Neutrophil (primary cell): Measurements from ENCODE around the gene PTPRJ.

Experiments
- H3K27ac ChIP-seq: fragments of 200-600 bp; sonication (generic); 2 replicates; pipeline ENCODE4 v1.5.1; 2016; ENCODE audit warnings: mild to moderate bottlenecking, moderate library complexity
- H3K27me3 ChIP-seq: fragments of 200-600 bp; sonication (generic); 2 replicates; pipeline ENCODE4 v1.6.0; 2016; ENCODE audit warnings: mild to moderate bottlenecking
- H3K36me3 ChIP-seq: fragments of 200-600 bp; sonication (generic); 2 replicates; pipeline ENCODE4 v1.5.1; 2017
- H3K4me1 ChIP-seq, 2 experiments: fragments of 200-600 bp in 1 of 2; sonication (generic) in 1 of 2; 1 replicate in 1 of 2; 2 replicates in 1 of 2; pipeline versions ENCODE4 v1.5.1 to v1.6.1; 2013 to 2016; ENCODE audit warnings: low read depth in 1 of 2, low read length in 1 of 2, mild to moderate bottlenecking in 1 of 2, moderate library complexity in 1 of 2; ENCODE audit not compliant: control insufficient read depth in 1 of 2, insufficient read depth in 1 of 2
- H3K4me3 ChIP-seq, 2 experiments: fragments of 200-600 bp in 1 of 2; sonication (generic) in 1 of 2; 1 replicate in 1 of 2; 2 replicates in 1 of 2; pipeline ENCODE4 v1.5.1; 2013 to 2016; ENCODE audit warnings: low read depth in 1 of 2, low read length in 1 of 2, mild to moderate bottlenecking in 1 of 2, moderate library complexity in 1 of 2
- H3K9me3 ChIP-seq: fragments of 200-600 bp; sonication (generic); 2 replicates; pipeline ENCODE4 v1.5.1; 2016
- CTCF ChIP-seq: fragments of 200-600 bp; sonication (generic); IDR thresholded peaks from 2 replicates; pipeline ENCODE4 v1.5.1; 2016; ENCODE audit warnings: antibody characterized with exemption

The PTPRJ gene

DNA sequence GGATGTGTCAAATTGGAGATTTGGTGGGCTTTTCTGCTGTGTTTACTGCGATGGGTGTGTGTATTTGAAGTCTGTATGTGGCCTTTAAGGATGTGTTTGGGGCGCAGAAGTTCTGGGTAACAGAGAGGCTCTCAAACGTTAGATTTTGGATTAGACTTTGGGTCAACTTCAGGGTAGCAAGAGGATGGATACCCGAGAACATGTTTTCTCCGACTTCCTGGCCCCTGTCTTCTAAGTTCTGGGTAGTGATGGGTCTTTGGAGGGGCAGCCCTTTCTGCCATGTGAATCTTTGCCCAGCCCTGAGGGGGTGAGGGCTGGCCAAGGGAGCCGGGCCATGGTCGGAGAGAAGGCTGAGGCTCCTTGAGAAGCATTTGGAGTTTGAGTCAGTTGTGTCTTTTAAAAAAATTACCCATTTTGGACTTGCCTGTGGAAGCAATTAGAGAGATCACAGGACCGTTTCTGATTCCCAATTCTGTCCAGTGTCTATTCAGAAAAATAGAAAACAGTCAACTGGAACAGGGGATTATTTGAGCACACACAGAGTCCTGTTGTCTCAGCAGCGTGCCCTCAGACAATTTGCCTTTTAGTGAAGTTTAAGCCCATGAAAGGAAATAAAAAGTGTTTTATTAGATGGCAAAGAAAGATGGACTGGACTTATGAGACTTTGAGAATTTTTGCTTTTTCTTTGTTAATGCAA lies 114.4 kb downstream of the PTPRJ start:
- H3K27me3 ChIP-seq = no peaks in the 10 kb centered on the region
- peaks cover 7% of the 10 kb centered on the region for H3K36me3 ChIP-seq
- H3K4me1 ChIP-seq = peaks cover 36 to 53% of the 10 kb centered on the region in 2 experiments
- no peaks in the 10 kb centered on the region for H3K9me3 ChIP-seq
- no peak for TF ChIP-seq CTCF
- H3K4me3 ChIP-seq = no peak overlapping the region
- H3K27ac ChIP-seq = peak overlapping the region; percentile 21

DNA sequence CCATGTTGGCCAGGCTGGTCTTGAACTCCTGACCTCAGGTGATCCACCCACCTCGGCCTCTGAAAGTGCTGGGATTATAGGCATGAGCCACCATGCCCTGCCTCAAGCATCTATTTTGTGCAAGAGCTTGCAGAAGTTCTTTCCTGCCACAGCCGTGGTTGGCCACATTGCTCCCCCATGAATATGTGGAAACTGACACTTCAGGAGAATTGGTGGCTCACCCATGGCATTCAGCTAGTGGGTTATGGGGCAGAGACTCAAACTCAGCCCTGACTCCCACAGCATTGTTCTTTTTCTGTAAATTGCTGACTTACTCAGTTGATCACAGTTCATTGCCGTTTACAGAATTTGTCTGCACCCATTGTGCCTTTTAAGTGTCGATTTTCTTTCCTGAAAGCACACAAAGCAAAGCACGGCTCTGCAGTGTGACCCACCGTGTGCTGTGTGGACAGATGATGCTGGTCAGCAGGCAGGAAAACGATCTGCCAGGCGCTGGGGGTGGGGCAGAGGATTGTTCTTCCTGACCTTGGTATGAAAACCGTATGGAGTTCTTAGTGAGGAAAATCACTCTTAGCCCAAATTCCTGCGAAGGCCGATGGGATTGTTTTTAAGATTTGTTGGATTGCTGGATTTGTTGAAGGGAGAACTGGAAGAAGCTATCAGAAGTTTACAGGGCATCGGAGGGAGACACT lies 115.6 kb downstream of the PTPRJ start:
- Histone ChIP-seq H3K27me3 (no peaks in the 10 kb centered on the region), H3K4me1 (peaks cover 35 to 49% of the 10 kb centered on the region in 2 experiments), H3K9me3 (no peaks in the 10 kb centered on the region), H3K4me3 (no peak overlapping the region), H3K27ac (peak overlapping the region; percentile 41), H3K36me3 (no peaks in the 10 kb centered on the region)
- no peak for TF ChIP-seq CTCF

GRCh38 chr11:48096588-48097525 lies 116.5 kb downstream of the PTPRJ start:
- Histone ChIP-seq H3K27ac (peak overlapping the region; percentile 41), H3K9me3 (no peaks in the 10 kb centered on the region), H3K27me3 (no peaks in the 10 kb centered on the region), H3K4me1 (peaks cover 27 to 41% of the 10 kb centered on the region in 2 experiments), H3K36me3 (no peaks in the 10 kb centered on the region), H3K4me3 (no peak overlapping the region)
- TF ChIP-seq CTCF = no peak

- Histone ChIP-seq H3K4me1 (peaks cover 27 to 40% of the 10 kb centered on the region in 2 experiments), H3K27me3 (no peaks in the 10 kb centered on the region), H3K9me3 (no peaks in the 10 kb centered on the region), H3K4me3 (no peak overlapping the region), H3K36me3 (no peaks in the 10 kb centered on the region), H3K27ac (no peak overlapping the region)
- no peak for TF ChIP-seq CTCF
Measured at GRCh38 chr11:48098024-48098423, 117.7 kb downstream of the PTPRJ start.

DNA sequence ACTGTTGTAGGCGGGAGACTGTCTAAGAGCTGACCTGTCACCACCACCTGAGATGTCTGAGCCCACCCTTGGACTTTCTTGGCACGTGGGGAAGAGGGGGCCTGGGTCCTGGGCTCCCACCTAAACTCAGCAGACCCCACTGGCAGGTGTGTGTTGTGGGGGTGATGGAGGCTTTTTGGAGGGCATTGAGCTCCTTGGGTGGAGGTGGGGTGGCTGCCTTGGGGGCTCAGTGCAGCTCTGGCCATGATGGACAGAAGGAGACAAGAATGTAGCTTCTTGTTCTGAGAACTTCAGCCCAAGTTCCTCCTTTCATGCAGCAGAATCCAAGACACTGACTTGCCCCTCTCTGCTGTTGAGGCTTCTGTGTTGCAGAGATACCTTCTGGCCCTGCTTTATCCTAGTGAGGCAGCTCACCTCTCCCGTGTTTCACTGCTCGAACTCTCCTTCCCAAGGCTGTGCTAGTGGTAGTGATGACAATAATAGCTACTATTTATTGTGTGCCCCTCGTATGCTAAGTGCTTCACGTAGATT lies 119.6 kb downstream of the PTPRJ start:
- Histone ChIP-seq H3K27ac (peak overlapping the region; percentile 33), H3K27me3 (no peaks in the 10 kb centered on the region), H3K9me3 (no peaks in the 10 kb centered on the region), H3K36me3 (no peaks in the 10 kb centered on the region), H3K4me1 (peaks cover 31 to 42% of the 10 kb centered on the region in 2 experiments), H3K4me3 (no peak overlapping the region)
- no peak for TF ChIP-seq CTCF
